Measurements from ENCODE around the gene TPP2.

DNA sequence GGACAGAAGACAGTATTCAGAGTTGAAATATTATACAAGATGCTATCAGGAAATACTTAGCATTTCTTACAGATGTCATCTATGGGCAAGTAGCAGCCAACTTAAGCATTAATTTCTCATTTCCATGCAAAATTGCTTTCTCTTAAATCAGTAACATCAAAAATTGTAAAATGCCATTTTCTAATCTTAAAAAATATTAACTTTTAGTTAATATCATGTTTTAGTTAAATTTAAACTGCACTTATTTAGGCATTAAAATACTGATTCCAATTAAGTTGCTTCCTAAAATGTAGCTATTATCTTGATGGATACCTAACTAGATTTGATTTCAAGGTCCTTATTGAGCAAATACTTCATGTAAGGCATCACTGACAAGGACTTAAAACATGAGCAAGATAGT, 70.2 kb downstream of the TPP2 start:
- TF ChIP-seq EZH2 (IDR thresholded peaks at IDR 0.05; ENCODE audit: insufficient read depth, poor library complexity, severe bottlenecking) (no peak), EZH2phosphoT487 (IDR thresholded peaks at IDR 0.05; ENCODE audit: insufficient read depth, low read depth) (no peak)
